GM21737 (cell line): ENCODE measurements around the gene BRD3OS.
"Not testable (repeated sequence)": the region's sequence is repeated elsewhere in the genome, so short reads cannot be mapped to it uniquely, and the experiment has no call there.

Experiments
- ATAC-seq: cut with Tn5 transposase; IDR thresholded peaks from one replicate; pipeline ENCODE4 v1.9.1; 2021; ENCODE audit warnings: mild to moderate bottlenecking, moderate library complexity; ENCODE audit not compliant: unreplicated experiment

Gene BRD3OS

DNA sequence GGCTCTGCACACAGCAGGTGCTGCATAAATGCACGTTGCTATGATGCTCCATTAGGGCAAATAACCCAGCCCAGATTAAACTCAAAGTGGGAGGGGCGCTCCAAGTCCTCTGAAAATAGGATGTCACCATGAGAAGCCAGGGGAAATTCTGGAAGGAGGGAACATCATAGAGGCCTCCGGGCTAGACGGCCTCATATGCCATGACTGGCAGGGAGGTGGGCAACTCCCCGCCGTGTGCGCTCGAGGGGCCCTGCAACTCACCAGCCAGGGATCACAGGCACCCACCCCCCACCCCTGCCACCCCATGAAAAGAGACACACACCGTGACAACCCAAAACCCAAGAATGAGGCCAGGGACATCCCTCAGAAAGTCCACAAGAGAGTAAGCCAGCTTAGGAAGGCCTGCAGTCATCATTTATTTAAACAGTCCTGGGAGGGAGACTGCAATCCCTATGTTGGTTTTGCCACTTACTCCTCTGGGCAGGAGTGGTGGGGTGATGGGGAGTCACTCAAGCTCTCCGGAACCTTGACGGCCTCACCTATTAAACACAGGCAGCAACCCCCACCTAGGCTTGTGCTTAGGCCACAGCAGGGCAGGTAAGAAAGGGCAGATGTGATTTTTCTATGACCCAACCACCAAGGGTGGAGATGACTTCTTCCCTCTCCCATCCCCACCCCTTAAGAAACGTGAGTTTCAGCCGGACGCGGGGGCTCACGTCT is 37.2 kb upstream of the BRD3OS start:
- ATAC-seq: no peak

DNA sequence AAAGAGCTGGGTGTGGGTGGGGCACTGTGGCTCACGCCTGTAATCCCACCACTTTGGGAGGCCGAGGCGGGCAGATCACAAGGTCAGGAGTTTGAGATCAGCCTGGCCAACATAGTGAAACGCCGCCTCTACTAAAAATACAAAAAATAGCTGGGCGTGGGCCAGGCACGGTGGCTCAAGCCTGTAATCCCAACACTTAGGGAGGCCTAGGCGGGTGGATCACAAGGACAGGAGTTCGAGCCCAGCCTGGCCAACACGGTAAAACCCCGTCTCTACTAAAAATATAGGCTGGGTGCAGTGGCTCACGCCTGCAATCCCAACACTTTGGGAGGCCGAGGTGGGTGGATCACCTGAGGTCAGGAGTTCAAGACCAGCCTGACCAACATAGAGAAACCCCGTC is 36.5 kb upstream of the BRD3OS start:
- ATAC-seq: not testable (repeated sequence)

DNA sequence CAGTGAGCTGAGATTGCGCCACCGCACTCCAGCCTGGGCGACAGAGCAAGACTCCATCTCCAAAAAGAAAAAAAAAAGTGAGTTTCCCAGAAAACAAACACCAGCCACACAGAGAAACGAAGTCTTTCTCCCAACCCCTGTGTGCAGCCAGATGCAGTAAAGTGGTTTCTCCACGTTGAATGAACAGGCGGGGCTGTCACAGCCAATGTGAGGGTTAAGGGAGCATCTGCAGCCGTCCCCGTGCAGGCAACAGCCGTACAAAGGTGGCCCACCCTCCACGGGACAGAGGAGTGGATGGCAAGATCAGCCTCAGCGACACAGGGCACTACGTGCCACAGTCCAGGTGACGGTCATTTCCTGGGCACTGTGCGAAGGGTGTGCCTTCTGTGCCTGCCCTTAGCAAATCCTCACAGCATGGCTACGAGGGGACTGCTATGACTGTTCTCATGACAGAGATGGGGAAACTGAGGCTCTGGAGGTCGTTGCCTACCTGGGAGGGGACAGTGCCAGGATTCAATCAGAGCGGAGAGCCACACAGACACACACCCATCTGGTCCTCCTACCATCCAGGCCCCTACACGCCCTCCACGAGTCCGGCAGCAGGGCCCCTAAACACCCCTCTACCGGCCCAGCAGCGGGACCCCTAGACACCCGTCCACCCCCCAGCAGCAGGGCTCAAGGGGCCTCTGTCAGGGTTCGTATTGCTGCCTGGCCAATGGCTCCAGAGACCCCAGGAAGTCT is 35.5 kb upstream of the BRD3OS start:
- no peak for ATAC-seq

DNA sequence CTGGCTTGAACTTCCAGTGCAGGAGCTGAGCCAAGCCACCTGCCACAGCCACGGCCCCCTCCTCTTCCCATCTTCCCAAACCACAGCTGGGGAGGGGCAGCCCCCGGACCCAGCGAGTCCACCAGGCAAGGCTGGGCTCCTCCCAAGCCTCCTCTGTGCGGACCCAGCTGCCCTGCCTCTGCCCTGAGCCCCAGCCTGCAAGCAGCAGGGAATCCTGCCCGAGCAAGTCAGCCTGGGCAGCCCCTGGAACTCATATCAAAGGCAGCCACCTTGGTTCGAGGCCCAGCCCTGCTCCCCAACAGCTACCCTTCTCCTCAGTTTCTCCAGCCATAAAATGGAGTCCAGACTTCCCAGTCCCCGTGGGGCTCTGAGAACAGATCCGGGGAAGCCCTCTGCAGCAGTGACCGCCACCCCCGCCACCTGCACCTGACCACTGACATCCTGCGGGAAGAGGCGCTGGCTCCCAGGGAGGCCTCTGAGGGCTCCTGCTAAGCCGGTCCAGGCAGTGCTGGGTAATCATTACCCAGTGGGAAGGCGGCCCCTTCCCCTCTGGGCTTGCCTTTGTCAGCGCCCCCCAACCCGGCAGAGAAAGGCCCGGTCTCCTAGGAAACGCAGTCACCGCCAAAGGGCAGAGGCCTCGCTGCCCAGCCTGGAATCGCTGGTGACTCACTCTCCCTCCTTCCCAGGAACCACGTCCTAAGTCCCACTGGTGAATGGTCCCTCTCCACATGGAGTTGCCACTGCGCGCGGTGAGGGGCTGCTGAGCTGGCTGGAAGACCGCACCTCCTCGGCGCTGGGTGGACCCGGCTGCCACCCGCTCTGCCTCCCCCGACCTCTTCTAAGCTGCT is 34.7 kb upstream of the BRD3OS start:
- no peak for ATAC-seq

DNA sequence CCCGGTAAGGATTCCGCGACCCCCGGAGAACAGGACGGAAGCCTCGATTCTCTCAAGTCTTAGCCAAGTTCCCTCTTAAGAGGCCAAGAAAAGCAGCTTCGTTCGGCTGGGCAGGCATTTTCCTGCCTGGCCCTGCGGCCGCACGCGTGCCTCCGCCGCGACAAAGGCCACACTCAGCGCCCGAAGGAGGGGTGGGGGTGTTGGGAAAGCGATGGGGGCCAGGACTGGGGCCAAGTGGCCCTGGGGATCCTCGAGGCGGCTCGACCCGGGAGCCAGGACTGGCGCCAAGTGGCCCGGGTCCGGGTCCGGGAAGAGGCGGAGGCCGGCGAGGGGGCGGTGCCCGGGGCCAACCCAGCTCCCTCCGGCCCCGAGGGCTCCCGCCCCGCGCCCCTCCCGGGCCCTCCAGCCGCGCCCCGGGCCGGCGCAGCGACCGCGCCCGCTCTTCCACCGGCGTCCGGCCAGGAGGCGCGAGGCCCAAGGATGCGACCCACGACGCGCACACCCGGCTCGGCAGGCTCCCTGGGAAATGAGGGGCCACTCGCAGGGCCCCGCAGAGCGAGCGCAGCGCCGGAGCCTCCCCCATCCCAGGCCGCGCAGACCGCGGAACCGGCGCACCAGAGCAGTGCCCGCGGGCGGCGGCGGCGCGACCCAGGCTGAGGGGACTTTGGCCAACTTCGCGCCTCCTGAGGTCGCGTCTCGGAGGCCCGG is 33.9 kb upstream of the BRD3OS start:
- ATAC-seq: peak; percentile 7

DNA sequence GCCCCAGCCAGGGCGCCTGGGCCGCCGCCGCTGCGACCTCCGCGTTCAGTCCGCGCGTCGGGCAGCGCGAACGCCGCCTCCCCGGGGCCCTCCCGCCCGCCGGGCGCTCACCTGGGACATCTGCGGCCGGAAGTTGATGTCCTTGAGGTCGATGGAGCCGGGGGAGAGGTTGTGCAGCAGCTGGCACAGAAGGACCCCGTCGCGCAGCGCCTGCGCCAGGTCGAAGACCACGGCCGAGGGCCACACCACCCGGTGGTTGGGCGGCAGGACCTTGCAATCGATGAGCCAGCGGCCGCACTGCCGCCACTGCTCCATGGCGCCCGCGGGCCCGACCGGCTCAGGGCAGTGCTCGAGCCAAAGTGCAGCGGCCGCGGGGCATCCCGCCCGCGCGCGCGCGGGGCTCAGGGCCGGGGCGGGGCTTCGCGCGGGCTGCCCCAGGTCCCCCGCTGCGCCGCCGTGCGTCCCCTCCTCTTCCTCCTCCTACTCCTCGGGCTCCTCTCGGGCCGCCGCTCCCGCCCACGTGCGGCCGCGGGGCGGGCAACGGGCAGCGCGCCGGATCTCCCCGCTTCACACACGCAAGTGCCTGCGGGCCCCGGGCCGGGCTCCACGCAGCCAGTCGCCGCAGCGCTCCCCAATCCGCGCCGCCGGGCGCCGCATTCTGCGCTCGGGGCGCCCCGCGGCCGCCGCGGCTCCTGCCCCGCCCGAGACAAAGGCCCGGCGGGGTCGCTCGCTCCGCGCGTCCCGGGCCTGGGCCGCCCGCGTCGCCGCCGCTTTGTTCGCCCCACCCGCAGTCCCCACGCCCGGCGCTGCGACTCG is 33.1 kb upstream of the BRD3OS start, which contains the start of gene VAV2:
VAV2 (minus strand) TSS at position 361 of the 816 bp plus-strand sequence; CDS start at position 315, 46 bp downstream.
- peak; percentile 49 for ATAC-seq

DNA sequence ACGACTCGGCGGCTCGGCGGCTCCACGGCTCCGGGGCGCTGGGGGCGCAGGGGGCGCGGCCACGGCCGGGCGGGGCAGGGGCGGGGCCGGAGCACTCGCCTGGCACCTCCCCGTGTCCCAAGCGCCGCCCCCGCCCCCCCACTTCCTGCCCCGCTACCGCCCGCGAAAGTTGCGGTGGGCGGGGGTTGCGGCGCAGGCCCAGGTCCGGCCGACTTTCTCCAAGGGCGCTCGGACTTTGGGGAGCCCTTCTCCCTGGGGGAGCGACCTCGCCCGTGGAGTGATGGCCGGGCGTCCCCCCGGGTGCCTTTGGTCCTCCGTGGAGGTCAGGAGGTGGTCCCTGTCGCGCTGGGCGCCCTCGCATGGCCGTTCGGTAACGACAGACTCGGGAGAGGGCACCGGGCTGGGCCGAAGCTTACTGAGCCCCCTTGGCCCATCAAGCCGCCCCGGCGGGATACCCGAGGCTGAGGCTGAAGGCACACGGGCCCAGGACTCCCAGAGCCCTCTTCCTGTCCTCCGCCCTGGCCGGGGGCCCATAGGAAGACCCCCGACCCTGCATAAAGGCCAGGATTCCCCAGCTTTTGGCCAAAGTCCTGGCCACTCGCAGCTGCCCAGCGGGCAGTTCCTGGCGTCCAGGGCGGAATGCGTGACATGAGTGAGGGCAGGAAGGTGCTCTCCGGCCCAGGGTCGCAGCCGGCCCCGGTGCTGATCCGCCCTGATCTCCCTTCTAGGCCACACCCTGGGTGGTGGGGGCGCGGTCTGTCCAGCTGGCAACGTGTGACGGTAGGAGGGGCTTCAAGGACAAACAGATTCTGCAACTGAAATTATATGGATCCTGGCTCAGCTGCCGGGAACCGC is 32.3 kb upstream of the BRD3OS start:
- peak; percentile 42 for ATAC-seq

DNA sequence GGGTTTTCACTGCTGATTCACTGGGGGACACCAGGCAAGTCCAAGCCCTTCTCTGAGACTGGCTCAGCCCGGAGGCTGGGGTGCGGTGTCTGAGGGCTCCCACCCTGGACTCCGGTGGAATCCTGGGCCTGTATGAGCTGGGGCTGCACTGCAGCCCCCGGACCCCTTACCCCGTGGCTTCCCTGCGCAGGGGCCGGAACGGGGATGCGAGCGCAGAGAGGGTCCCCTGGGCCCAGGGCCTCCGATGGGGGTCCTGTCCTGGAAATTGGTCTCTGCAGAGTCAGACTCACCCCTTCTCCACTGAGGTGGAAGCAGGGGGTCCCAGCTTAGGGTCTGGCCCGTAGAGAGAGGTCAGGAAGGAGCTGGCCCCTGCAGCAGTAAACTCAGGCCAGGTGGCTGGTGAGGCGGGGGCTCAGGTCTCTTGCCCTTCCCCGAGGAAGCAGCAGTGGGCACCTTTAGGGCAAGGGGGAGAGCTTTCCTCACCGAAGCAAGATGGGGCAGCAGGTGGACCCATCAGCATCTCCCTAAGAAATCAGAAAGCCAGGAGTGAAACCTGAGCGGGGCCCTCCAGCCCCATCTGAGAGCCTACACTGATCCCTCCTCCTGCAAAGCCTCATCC is 31.5 kb upstream of the BRD3OS start:
- ATAC-seq: no peak

DNA sequence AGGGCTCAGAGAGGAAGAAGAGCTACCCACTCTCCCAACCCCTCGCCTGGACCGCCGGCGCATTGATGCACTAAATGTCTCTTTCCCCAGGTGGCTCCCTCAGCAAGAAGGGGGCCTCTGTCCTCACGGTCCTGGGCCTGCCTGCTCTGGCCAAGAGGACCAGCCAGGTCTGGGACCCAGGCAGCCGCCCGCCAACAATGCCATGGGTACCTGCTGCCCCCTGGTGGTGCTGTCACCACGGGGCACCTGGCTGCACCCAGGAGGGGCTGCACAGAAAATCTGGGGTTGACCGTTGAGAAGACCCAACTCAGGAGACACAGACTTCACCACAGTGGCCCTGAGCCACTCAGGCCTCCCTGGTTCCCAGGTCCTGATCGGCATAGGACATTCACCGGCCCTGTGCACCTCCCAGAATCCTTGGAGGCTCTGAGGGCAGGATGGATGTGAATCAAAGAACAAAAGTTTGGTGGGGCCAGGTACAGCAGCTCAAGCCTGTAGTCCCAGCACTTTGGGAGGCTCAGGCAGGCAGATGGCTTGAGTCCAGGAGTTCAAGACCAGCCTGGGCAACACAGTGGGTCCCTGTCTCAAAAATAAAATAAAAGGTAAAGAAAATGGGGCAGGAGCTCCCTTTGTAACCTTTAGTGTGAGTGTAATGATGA is 30.8 kb upstream of the BRD3OS start:
- ATAC-seq: peak; percentile 35

DNA sequence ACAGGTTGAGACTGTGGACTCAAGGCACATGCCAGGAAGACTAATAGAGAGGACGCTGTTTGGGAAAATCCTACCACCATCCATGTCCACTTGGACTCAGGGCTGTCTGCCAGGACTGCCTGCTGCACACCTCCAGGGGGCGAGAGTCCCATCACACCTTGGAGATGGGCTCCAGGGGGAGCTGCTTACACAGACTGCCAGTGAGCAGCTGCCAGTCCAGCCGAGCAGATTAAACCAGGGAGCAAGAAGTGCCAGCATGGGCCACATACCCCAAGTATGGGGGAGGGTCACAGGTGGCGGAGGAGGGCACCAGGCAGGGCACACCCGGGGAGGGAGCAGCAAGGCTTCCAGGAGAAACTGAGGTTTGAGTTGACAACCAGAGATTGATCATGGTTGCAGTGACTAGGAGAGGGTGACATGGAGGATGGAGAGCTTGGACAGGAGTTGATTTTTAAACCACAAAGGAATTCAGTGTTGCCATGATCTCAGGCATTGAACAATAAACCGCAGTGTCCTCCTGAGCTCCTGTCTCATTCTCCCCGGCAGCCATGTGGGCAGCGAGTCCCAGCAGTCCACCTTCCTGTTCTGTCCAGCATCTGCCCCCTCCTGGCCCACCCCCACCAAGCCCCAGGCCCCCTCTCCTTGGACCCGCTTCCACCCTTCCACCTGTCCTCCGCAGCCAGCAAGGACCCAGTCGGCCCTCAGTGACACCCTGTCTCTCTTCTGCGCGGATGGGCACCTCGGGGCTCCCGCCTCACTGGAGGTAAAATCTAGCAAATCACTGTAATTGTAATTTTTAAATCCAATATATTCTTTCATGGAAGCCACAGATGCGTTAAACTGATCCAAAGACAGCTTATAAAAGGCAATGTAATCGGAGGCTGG is 30.0 kb upstream of the BRD3OS start:
- no peak for ATAC-seq

DNA sequence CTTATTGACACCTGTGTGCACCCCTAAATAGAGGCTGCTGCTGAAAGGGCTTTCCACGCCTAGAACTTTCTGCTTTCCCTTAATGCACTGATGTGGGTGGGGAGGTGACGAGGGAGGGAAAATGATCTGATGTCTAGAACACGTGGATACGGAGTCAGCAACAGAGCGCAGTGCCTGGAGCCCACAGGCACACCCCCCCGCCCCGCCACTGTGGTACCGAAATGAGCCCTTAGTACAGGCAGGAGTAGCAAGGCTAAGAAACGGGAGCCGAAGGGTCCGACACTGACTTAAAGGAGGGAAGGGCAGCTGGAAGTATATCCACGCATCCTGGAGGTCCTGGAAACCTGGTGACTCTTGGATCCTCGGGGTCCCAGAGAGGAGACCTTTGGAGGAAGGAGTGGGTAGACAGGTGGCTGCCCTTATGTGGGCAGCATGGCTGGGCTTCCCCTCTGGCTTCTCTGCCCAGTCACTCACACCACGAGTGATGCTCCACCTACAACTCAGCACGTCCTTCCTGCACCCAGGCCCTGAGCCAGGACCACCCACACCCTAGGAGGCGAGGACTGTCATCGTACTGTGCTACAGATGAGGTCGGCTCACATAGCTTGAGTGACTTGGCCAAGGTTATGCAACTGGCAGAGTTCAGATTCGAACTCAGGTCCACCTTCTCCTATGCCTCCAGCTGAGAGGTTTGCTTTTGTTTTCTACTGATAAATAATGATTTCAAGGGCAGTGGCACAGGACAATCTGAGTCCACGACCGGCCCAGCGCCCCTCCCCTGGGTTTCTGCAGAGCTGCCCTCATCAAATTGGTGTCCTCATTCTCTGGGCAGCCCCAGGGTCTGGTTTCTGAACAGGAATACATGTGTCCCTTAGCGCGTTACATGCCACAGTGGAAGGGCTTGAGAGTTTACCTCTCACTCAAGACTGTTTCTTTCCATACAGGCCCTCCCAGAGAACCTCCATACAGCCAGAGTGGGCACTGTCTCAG is 28.5 kb upstream of the BRD3OS start:
- no peak for ATAC-seq

DNA sequence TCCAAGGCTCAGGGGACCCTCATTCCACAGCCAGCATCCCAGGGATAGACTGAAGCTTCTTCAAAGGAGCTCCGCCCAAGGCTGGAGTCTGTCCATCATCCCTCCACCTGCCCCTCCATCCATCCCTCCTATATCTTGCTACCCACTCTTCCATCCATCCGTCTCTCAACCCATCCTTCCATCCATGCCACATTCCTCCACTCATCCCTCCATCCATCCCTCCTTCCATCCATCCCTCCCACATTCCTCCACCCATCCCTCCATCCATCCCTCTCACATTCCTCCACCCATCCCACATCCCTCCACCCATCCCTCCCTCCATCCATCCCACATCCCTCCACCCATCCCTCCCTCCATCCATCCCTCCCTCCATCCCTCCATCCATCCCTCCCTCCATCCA is 27.7 kb upstream of the BRD3OS start:
- no peak for ATAC-seq

DNA sequence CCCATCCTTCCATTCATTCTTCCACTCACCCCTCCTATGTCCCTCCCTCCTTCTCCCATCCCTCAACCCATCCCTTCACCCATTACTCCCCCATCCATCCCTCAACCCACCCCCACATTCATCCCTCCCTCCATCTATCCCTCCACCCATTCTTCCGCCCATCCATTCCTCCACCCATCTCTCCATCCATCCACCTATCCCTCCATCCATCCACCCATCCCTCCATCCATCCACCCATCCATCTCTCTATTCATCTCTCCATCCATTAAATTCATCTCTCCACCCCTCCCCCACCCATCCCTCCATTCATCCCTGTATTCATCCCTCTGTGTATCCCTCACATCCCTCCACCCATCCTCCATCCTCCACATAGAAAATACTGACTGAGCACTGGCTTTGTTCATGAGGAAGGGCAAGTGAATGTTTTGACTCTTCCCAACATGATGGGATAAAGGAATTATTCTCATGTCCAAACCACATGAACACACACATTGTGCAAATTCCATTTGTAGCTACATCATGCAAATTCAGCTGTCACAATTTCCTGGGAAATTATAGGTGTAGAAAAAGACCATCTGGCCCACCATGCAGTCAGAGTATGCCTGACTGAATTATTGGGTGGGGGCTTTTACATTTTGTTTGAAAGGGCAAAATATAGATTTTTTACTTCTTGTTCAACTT is 26.2 kb upstream of the BRD3OS start:
- ATAC-seq: no peak

DNA sequence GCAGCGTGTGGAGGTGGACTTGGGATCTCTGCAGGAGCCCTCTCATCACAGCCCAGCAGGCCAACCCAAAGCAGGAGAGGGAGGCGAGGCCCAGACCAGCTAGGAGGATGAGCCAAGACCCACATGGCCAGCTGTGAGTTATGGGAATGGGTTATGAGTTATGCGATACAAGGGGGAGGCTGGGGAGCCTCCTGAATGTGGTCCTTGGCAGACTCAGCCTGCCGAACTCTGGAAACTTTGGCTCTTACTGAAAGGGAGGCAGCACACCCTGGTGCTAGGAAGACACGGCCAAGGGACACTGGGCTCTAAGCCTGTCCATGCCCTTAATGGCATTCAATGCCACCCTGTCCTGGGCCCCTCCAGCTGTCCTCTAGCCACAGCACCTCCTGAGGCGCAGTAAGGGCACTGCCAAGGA is 25.4 kb upstream of the BRD3OS start:
- no peak for ATAC-seq

DNA sequence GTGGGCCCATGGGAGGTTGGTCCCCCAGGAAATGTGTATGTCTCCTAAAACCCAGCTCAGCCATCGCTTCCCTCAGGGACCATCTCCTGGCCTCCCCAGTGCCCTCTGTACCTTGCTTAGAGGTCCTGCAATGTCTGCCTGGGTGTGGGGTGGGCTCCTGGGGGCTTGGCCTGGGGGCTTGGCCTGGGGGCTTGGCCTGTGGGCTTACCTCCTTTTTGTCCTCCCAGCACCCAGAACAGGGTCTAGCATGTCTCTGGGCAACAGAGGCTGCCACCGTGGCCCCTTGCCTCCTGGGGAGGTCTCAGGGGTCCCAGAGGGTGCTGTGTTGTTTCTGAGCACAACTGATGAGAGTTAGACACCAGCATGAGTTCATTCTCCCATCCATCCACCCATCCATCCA is 22.5 kb upstream of the BRD3OS start:
- ATAC-seq: no peak
